ENCODE results near the gene IL4R.
A peak's percentile ranks its signal among the peaks of the same experiment; 100 is the strongest.

- TF ChIP-seq CTCF (IDR thresholded peaks at IDR 0.05): no peak
- peak; percentile 69 for TF ChIP-seq POLR2A (IDR thresholded peaks at IDR 0.05)
Measured at GRCh38 chr16:27316038-27316680, 2.4 kb downstream of the IL4R start.

Measured in right lobe of liver (tissue), 4 donors.